Nucleus accumbens (tissue), 56 donors: ENCODE data around the gene ZNF543.
"Not testable (repeated sequence)": the region's sequence is repeated elsewhere in the genome, so short reads cannot be mapped to it uniquely, and the experiment has no call there.

Experiments used
- DNase-seq, 56 donors: peaks; one replicate each; lab custom pipeline; 2025; lab: John Stamatoyannopoulos, UW

Gene ZNF543

DNA sequence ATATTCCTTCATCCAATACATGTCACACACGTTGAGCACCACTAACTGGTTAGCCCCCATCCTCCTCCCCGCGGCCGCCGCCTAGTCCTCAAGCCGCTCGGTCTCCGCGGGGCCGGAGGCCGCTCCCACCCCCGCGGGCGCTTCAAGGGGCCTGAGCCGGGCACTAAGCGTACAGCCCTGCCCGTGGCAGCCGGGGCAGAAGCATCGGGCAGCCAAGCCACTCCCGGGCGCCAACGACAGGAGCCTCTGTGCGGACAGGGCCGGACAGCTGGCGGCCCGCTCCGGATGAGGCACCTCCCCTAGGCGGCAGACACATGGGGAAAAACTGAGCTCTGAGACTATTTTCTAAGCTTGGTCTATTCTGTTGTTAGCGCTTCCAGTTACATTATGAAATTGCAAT, 2.8 kb upstream of the ZNF543 start:
- DNase-seq, result peak in 4 of 56 donors; percentile 3 to 17 (median 6)

- DNase-seq, result no peak
Measured at GRCh38 chr19:57319869-57320179, 448 bp upstream of the ZNF543 start.

DNA sequence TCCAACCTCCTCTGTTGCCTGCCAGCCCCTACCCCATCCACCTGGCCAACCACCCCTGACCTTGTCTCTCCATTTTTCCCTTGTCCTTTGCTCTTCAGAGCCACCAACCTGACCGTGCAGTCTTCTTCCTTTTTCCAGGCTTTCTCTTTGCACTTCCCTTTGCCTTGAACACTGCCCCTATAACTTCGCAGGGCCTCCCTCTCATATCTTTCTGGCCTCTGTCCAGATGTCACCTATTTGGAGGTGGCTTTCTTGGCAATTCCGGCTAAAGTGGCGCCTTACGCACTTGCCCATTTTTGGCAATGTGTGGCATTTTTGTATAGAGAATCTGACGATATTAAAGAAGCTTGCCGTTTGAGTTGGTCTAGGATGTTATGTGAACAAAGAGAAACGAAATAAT, 844 bp downstream of the ZNF543 start:
- DNase-seq, result no peak

GRCh38 chr19:57321751-57322150, 1.5 kb downstream of the ZNF543 start:
- no peak for DNase-seq

DNA sequence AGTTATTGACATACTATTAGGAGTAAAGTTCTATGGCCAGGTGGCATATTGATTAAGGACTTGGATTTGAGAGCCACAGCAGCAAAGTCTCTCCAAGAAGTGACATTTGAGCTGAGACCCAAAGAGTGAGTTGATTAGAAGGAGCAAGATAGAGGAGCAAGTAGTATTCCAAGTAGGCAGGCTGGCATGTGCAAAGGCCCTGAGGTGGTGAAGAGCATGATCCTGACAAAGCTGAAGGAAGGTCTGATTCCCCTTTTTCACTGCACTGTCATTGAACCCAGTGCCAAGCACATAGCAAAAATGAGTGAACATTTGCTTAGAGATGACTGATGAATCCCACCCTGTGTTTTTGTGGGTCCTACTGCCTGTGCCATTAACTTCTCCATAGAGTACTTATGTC, 4.7 kb downstream of the ZNF543 start:
- no peak for DNase-seq

DNA sequence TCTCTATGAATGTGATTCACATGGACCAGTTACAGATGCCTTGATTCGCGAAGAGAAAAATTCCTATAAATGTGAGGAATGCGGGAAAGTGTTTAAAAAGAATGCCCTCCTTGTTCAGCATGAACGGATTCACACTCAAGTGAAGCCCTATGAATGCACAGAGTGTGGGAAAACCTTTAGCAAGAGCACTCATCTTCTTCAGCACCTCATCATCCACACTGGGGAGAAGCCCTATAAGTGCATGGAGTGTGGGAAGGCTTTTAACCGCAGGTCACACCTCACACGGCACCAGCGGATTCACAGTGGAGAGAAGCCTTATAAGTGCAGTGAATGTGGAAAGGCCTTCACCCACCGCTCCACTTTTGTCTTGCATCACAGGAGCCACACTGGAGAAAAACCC, 7.7 kb downstream of the ZNF543 start:
- no peak for DNase-seq

DNA sequence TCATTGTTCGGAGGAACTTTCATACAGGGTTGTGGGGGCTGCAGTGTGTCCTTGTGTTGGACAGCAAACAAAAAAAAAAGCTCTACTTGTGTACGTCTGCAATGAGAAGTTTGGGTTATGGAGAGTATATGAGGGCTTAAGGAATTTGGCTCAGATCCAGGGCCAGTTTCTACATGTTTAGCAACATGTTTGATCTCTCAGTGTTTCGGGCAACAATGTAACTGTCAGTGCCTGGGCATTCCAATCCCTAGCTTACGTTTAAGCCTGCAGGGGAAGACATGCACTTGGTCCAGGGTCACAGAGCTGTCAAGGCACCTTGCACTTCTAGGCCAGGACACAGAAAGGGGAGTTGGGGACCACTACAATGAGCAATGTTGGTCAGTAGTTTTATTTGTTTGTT, 13.9 kb downstream of the ZNF543 start:
- DNase-seq, result no peak

- DNase-seq, result no peak
Measured at GRCh38 chr19:57338877-57339276, 18.6 kb downstream of the ZNF543 start.

DNA sequence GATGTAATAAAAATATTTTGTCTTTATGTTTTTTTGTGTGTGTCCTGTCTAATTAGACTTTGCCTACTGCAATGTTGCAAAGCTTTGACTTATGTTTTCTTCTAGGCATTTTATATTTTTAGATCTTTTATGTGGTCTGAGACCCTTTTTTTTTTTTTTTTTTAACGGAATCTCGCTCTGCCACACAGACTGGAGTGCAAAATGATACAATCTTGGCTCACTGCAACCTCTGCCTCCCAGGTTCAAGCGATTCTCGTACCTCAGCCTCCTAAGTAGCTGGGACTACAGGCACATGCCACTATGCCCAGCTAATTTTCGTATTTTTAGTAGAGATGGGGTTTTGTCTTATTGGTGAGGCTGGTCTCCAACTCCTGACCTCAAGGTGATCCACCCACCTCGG, 22.3 kb downstream of the ZNF543 start:
- DNase-seq, result no peak

GRCh38 chr19:57348136-57348535, 27.9 kb downstream of the ZNF543 start:
- no peak for DNase-seq

- peak; percentile 48 to 98 (median 93) for DNase-seq
Measured at GRCh38 chr19:57350877-57351805, 30.9 kb downstream of the ZNF543 start, which contains the start of gene ZNF304. ZNF304 (plus strand) TSS chr19:57351271; CDS start chr19:57351665, 394 bp downstream.

DNA sequence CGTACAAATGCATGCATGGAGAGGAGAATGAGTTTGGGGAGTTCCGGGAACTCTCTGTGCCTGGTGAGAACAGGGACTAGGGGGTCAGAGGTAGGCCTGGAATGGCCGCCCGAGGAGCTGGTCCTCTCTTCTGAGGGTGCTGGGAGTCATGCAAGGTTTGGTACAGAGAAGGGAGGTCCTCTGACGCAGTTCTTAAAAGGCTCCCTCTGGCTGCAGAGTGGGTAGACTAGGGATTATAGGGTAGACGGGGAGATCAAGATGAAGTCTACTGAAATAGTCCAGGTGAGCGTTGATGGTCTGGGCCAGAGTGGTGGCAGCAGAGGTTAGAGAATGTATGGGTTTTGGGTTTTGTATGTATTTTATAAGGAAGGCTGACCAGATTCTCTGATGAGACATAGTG, 31.6 kb downstream of the ZNF543 start:
- peak in 1 of 56 donors; percentile 11 for DNase-seq

- no peak for DNase-seq
Measured at GRCh38 chr19:57355916-57356315, 35.6 kb downstream of the ZNF543 start.

DNA sequence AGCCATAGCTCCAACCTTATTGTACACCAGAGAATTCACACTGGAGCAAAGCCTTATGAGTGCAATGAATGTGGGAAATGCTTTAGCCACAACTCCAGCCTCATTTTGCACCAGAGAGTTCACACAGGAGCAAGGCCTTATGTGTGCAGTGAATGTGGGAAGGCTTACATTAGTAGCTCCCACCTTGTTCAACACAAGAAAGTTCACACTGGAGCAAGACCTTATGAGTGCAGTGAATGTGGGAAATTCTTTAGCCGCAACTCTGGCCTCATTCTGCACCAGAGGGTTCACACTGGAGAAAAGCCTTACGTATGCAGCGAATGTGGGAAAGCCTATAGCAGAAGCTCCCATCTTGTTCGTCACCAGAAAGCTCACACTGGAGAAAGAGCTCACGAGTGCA, 37.1 kb downstream of the ZNF543 start:
- no peak for DNase-seq

GRCh38 chr19:57359300-57359699, 39.0 kb downstream of the ZNF543 start:
- DNase-seq, result no peak

DNA sequence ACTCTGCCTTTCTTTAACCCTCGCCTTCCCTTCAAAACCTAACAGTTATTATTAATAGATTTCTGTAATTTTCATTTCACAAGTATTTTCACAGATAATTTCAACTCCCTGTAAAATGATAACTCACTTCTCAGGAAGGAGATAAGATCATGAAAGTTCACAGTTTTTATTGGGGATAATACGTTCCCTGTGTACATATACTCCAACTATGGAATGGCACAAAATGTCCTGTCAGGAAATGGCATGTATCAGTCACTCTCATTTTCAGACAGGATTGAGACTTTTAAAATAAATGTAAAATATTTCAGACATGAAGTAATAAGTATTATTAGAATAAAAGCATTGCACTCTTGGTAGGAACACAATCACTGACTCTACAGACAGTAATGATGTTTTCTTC, 42.1 kb downstream of the ZNF543 start:
- no peak for DNase-seq

GRCh38 chr19:57362997-57363687, 42.9 kb downstream of the ZNF543 start, which contains the start of the genes TRAPPC2B and ZNF547:
TRAPPC2B (plus strand) TSS chr19:57363551; CDS start chr19:57364834, 1,283 bp downstream.
ZNF547 (plus strand) TSS chr19:57363551; CDS start chr19:57368556, 5,005 bp downstream.
- DNase-seq, result peak; percentile 81 to 99 (median 97)

GRCh38 chr19:57363688-57364181, 43.5 kb downstream of the ZNF543 start:
- DNase-seq, result peak in 4 of 56 donors; percentile 33 to 39 (median 36)

DNA sequence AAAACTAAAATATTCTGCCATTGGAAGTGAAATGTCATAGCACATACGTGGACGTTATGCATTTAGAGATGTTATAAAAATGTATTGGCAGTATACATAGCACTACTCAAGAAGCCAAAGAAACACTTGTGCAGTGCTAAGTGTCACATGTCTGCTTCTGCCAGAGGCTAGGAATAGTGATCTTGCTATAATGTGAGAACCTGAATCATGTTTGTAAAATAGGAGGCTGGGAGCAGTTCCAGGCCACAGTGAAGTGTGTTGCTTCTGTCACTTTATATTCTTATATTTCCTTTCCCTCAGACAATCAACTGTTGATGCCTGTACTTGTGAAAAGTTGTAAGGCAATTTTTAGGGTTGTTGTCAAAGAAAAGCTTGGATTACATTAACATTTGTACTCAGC, 46.5 kb downstream of the ZNF543 start:
- no peak for DNase-seq

DNA sequence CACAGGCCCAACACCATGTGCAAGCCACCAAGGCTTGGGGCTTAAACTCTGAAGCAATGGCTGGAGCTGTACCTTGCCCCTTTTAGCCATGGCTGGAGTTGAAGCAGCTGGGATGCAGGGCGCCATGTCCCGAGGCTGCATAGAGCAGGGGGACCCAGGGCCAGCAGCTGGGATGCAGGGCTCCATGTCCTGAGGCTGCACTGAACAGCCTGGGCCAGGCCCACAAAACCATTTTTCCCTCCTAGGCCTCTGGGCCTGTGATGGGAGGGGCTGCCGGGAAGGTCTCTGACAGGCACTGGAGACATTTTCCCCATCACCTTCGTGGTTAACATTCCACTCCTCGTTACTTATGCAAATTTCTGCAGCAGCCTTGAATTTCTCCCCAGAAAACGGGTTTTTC, 53.9 kb downstream of the ZNF543 start:
- DNase-seq, result no peak

DNA sequence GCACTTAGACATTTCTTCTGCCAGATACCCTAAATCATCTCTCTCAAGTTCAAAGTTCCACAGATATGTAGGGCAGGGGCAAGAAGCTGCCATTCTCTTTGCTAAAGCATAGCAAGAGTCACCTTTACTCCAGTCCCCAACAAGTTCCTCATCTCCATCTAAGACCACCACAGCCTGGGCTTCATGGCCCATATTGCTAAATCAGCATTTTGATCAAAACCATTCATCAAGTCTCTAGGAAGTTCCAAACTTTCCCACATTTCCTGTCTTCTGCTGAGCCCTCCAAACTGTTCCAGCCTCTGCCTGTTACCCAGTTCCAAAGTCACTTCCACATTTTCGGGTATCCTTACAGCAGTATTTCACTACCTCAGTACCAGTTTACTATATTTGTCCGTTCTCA, 54.4 kb downstream of the ZNF543 start:
- DNase-seq, result not testable (repeated sequence)
